HCT116 (cell line): ENCODE measurements around the gene PDE1C. TPM values are rescaled to one million over a fixed set of nuclear protein-coding genes. Genes with fewer than 3 reads are reported as not detected.

Experiments used
- ATAC-seq: fragments of 200-7000 bp; cut with Tn5 transposase; 2 replicates; pipeline ENCODE4 v1.9.1; 2020; ENCODE audit warnings: mild to moderate bottlenecking, moderate library complexity
- BruUV-seq: library from RNA; stranded (reverse); fragments of 400-500 nt; replicated peaks from 2 replicates; lab custom pipeline; 2021; lab: Mats Ljungman, UMichigan
- CTCF ChIA-PET: fragments of 300-600 bp; sonication (Branson Sonifier 250); formaldehyde crosslinking; loops from one replicate; lab custom pipeline; 2021; ENCODE audit warnings: antibody characterized with exemption; lab: Charles Lee
- POLR2A ChIA-PET: fragments of 300-600, 350-600 bp; sonication (Branson Sonifier 250); formaldehyde crosslinking; loops from one replicate; lab custom pipeline; 2021; ENCODE audit warnings: antibody characterized with exemption; lab: Charles Lee
- RAD21 ChIA-PET, 2 experiments: fragments of 300-600 bp; sonication (Branson Sonifier 250); formaldehyde crosslinking; loops; one replicate each; lab custom pipeline; 2023; ENCODE audit warnings: low total read pairs in 2 of 2; ENCODE audit not compliant: uncharacterized antibody in 2 of 2, unreplicated experiment in 2 of 2, low non-redundant PET in 1 of 2; lab: Charles Lee
- DNase-seq: peaks from one replicate; pipeline ENCODE4 v3.0.0-alpha.2; 2010; ENCODE audit warnings: low read depth, low spot score
- H2AFZ ChIP-seq: fragments of 200-600 bp; shearing (Covaris generic), sonication (generic); 2 replicates; pipeline ENCODE4 v1.6.1; 2017; ENCODE audit warnings: low read depth, mixed run types, mixed read lengths, antibody characterized with exemption, low read length; ENCODE audit not compliant: poor library complexity, severe bottlenecking
- H3K27ac ChIP-seq: 2 replicates; pipeline ENCODE4 v1.5.1; 2012; ENCODE audit warnings: low read depth, low read length
- H3K27me3 ChIP-seq: fragments of 200-600 bp; sonication (generic); 2 replicates; pipeline ENCODE4 v1.6.1; 2016; ENCODE audit warnings: mixed run types, low read length, mixed read lengths; ENCODE audit not compliant: insufficient read depth
- H3K36me3 ChIP-seq, 2 experiments: fragments of 200-500 bp in 1 of 2; fragments of 200-600 bp in 1 of 2; sonication (Bioruptor generic) in 1 of 2; sonication (generic) in 1 of 2; 2 replicates each; pipeline versions ENCODE4 v1.5.1 to v1.6.1; 2014 to 2016; ENCODE audit warnings: low read length in 2 of 2, inconsistent platforms in 1 of 2, mixed read lengths in 1 of 2, mixed run types in 1 of 2; ENCODE audit not compliant: insufficient read depth in 2 of 2, control insufficient read depth in 1 of 2
- H3K4me1 ChIP-seq, 2 experiments: fragments of 200-600 bp in 1 of 2; sonication (generic) in 1 of 2; 2 replicates each; pipeline versions ENCODE4 v1.5.1 to v1.6.1; 2012 to 2017; ENCODE audit warnings: low read length in 2 of 2, inconsistent platforms in 1 of 2, mild to moderate bottlenecking in 1 of 2, mixed read lengths in 1 of 2, mixed run types in 1 of 2, moderate library complexity in 1 of 2; ENCODE audit not compliant: insufficient read depth in 2 of 2, control insufficient read depth in 1 of 2
- H3K4me2 ChIP-seq: fragments of 200-600 bp; sonication (generic); 2 replicates; pipeline ENCODE4 v1.6.1; 2017; ENCODE audit warnings: mixed run types, low read length, mixed read lengths
- H3K4me3 ChIP-seq, 2 experiments: fragments of 200-600 bp in 1 of 2; sonication (generic) in 1 of 2; replicated peaks in 1 of 2; 2 replicates each; pipeline ENCODE4 v1.5.1; 2011 to 2016; ENCODE audit warnings: low read length in 2 of 2, control low read depth in 1 of 2, low read depth in 1 of 2, mild to moderate bottlenecking in 1 of 2, mixed read lengths in 1 of 2, mixed run types in 1 of 2
- H3K79me2 ChIP-seq: fragments of 200-600 bp; sonication (generic); 2 replicates; pipeline ENCODE4 v1.6.1; 2017; ENCODE audit warnings: mild to moderate bottlenecking, mixed run types, low read length, moderate library complexity, mixed read lengths; ENCODE audit not compliant: insufficient read depth
- H3K9ac ChIP-seq: fragments of 200-600 bp; sonication (generic); 2 replicates; pipeline ENCODE4 v1.6.1; 2016; ENCODE audit warnings: low read length, mixed read lengths
- H3K9me2 ChIP-seq: fragments of 200-600 bp; sonication (generic), shearing (Covaris generic); 2 replicates; pipeline ENCODE4 v1.6.1; 2017; ENCODE audit warnings: mixed run types, mild to moderate bottlenecking, moderate library complexity; ENCODE audit not compliant: insufficient read depth
- H3K9me3 ChIP-seq, 2 experiments: fragments of 200-500 bp in 1 of 2; fragments of 200-600 bp in 1 of 2; sonication (Bioruptor generic) in 1 of 2; sonication (generic) in 1 of 2; 2 replicates each; pipeline ENCODE4 v1.6.1; 2014 to 2017; ENCODE audit warnings: low read length in 2 of 2, mixed read lengths in 2 of 2, inconsistent platforms in 1 of 2, low read depth in 1 of 2, mild to moderate bottlenecking in 1 of 2, mixed run types in 1 of 2, moderate library complexity in 1 of 2; ENCODE audit not compliant: control insufficient read depth in 1 of 2, insufficient read depth in 1 of 2
- H4K20me1 ChIP-seq: fragments of 200-600 bp; sonication (generic), shearing (Covaris generic); 2 replicates; pipeline ENCODE4 v1.6.1; 2017; ENCODE audit warnings: mixed run types, mild to moderate bottlenecking, moderate library complexity; ENCODE audit not compliant: insufficient read depth
- ATF3 ChIP-seq: IDR thresholded peaks from 2 replicates; pipeline ENCODE4 v1.6.1; 2012
- EGR1 ChIP-seq: IDR thresholded peaks from 2 replicates; pipeline ENCODE4 v1.6.1; 2012; ENCODE audit warnings: low read depth
- ELF1 ChIP-seq: IDR thresholded peaks from 2 replicates; pipeline ENCODE4 v1.6.1; 2012; ENCODE audit warnings: low read depth, borderline replicate concordance
- EZH2 ChIP-seq: fragments of 200-600 bp; sonication (generic); IDR thresholded peaks from 2 replicates; pipeline ENCODE4 v1.6.1; 2017; ENCODE audit warnings: antibody characterized with exemption, mixed run types
- EZH2phosphoT487 ChIP-seq: fragments of 200-600 bp; IDR thresholded peaks from 2 replicates; pipeline ENCODE4 v1.6.1; 2018; ENCODE audit warnings: antibody characterized with exemption, borderline replicate concordance
- FOSL1 ChIP-seq: IDR thresholded peaks from 2 replicates; pipeline ENCODE4 v1.6.1; 2012; ENCODE audit warnings: low read depth
- JUND ChIP-seq: IDR thresholded peaks from 2 replicates; pipeline ENCODE4 v1.6.1; 2012
- POLR2A ChIP-seq: IDR thresholded peaks from 2 replicates; pipeline ENCODE4 v1.7.0; 2011; ENCODE audit warnings: borderline replicate concordance; ENCODE audit not compliant: insufficient read depth, insufficient read length; ENCODE audit errors: extremely low read depth
- POLR2AphosphoS5 ChIP-seq: IDR thresholded peaks from 2 replicates; pipeline ENCODE4 v1.6.1; 2011; ENCODE audit warnings: mild to moderate bottlenecking, low read depth, low read length, moderate library complexity
- RAD21 ChIP-seq: IDR thresholded peaks from 2 replicates; pipeline ENCODE4 v1.6.1; 2012; ENCODE audit warnings: low read depth, mild to moderate bottlenecking
- SIN3A ChIP-seq: IDR thresholded peaks from 2 replicates; pipeline ENCODE4 v1.6.1; 2012; ENCODE audit warnings: low read depth
- SP1 ChIP-seq: IDR thresholded peaks from 2 replicates; pipeline ENCODE4 v1.6.1; 2012; ENCODE audit warnings: low read depth
- TCF7L2 ChIP-seq: IDR thresholded peaks from 2 replicates; pipeline ENCODE4 v1.7.0; 2011; ENCODE audit warnings: borderline replicate concordance, inconsistent platforms; ENCODE audit not compliant: insufficient read depth, insufficient read length; ENCODE audit errors: extremely low read depth
- YY1 ChIP-seq: IDR thresholded peaks from 2 replicates; pipeline ENCODE4 v1.6.1; 2011; ENCODE audit warnings: low read length, low read depth, moderate library complexity, mild to moderate bottlenecking; ENCODE audit not compliant: insufficient replicate concordance; ENCODE audit errors: extremely low read depth
- ZBTB33 ChIP-seq: IDR thresholded peaks from 2 replicates; pipeline ENCODE4 v1.6.1; 2011; ENCODE audit warnings: mild to moderate bottlenecking, low read length, moderate library complexity; ENCODE audit not compliant: insufficient replicate concordance; ENCODE audit errors: extremely low read depth
- ZFX ChIP-seq: fragments of 450-650 bp; IDR thresholded peaks from 2 replicates; pipeline ENCODE4 v1.6.1; 2017
- ZNF274 ChIP-seq: fragments of 200-500 bp; sonication (Bioruptor generic); IDR thresholded peaks from 2 replicates; pipeline ENCODE4 v1.6.1; 2014; ENCODE audit warnings: mild to moderate bottlenecking, low read depth, low read length, inconsistent platforms
- intact Hi-C: fragments of 100-400 bp; cut with micrococcal nuclease; formaldehyde crosslinking; loops from 2 replicates; pipeline ENCODE4 v1.10.0; 2022
- total RNA-seq: library from RNA; stranded (reverse); gene quantifications from one replicate; pipeline ENCODE4 v1.2.1, GENCODE V29; 2021; ENCODE audit not compliant: unreplicated experiment
- TF ChIP-seq, protein P1 (sequence below): IDR thresholded peaks from 2 replicates; pipeline ENCODE4 v1.6.1; 2012

The PDE1C gene
- total RNA-seq, 1 experiment from 2014 or later, result 0.17 TPM

DNA sequence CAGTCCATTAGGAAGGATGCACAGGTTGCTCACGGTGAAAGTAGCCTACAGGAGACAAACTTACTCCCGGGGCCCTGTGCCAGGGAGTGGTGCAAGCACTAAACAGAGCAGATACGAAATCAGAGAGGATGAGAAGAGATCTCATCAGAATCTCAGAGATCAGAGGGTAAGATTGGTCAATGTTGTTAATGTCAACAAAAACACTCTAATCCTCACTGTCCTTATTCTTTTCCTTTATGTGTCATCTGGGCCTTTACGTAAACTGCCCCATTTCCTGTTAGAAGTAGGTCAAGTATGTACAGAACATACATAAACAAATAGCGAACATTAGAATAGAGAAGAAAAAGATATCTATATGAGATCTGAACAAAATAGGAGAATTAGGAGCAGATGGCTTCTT is 220.1 kb downstream of the PDE1C start:
- TF ChIP-seq EZH2 (no peak), POLR2AphosphoS5 (no peak), ELF1 (no peak), JUND (no peak), ZBTB33 (no peak)
- no peak overlapping the region for H3K4me3 ChIP-seq
- H3K9ac ChIP-seq, result no peak overlapping the region
- H2AFZ ChIP-seq, result no peak overlapping the region
- H3K4me1 ChIP-seq, result no peaks in the 10 kb centered on the region
- peaks cover 3% of the 10 kb centered on the region; the same call in 1 of the 2 replicates for H3K27me3 ChIP-seq
- H4K20me1 ChIP-seq, result no peaks in the 10 kb centered on the region
- H3K9me2 ChIP-seq, result no peaks in the 10 kb centered on the region
- H3K4me2 ChIP-seq, result no peak overlapping the region
- DNase-seq (no peak), ATAC-seq (no peak)
- H3K9me3 ChIP-seq, result no peaks in the 10 kb centered on the region
- CTCF ChIA-PET, result no interaction called here
- no peaks in the 10 kb centered on the region for H3K79me2 ChIP-seq
- no TSS peak for BruUV-seq
- intact Hi-C loops, result no loop called here
- POLR2A ChIA-PET, result no interaction called here
- H3K36me3 ChIP-seq, result no peaks in the 10 kb centered on the region
- RAD21 ChIA-PET, result no interaction called here
- no peak overlapping the region for H3K27ac ChIP-seq

DNA sequence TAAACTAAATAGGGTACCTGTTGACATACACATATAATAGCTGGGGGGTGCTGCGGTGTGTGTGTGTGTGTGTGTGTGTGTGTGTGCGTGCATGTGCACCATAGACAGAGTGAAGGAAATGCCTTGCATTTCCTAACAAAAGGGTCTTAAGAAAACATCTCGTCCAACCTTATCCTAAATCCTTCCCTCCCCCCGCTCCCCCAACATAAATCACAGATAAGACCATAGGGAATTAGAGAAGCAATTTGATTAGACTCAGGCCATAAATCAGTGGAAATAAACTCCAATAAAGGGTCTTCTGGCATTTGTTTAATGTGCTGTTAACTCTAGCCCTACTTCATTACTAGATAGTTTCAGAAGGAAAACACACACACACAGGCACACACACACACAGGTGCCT is 234.7 kb downstream of the PDE1C start:
- RAD21 ChIA-PET, result no interaction called here
- no peaks in the 10 kb centered on the region for H3K9me3 ChIP-seq
- no peak overlapping the region for H3K9ac ChIP-seq
- H3K27me3 ChIP-seq, result peaks cover 3% of the 10 kb centered on the region; the same call in 1 of the 2 replicates
- no peak overlapping the region for H3K27ac ChIP-seq
- no peaks in the 10 kb centered on the region for H4K20me1 ChIP-seq
- DNase-seq (no peak), ATAC-seq (no peak)
- POLR2A ChIA-PET, result no interaction called here
- no peaks in the 10 kb centered on the region for H3K79me2 ChIP-seq
- CTCF ChIA-PET, result no interaction called here
- no peak overlapping the region for H3K4me2 ChIP-seq
- H3K36me3 ChIP-seq, result no peaks in the 10 kb centered on the region
- H3K4me3 ChIP-seq, result no peak overlapping the region
- no peaks in the 10 kb centered on the region for H3K9me2 ChIP-seq
- BruUV-seq, result no TSS peak
- H2AFZ ChIP-seq, result no peak overlapping the region
- H3K4me1 ChIP-seq, result no peaks in the 10 kb centered on the region
- intact Hi-C loops, result no loop called here
- TF ChIP-seq ZNF274, result no peak
- no peak for TF ChIP-seq RAD21
- no peak for TF ChIP-seq POLR2A
- TF ChIP-seq ELF1, result no peak
- TF ChIP-seq EZH2, result no peak
- no peak for TF ChIP-seq EZH2phosphoT487
- TF ChIP-seq JUND, result no peak
- TF ChIP-seq, protein P1, sequence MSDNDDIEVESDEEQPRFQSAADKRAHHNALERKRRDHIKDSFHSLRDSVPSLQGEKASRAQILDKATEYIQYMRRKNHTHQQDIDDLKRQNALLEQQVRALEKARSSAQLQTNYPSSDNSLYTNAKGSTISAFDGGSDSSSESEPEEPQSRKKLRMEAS, result no peak
- no peak for TF ChIP-seq YY1
- TF ChIP-seq TCF7L2, result no peak
- TF ChIP-seq ATF3, result no peak
- TF ChIP-seq ZFX, result no peak
- no peak for TF ChIP-seq FOSL1
- no peak for TF ChIP-seq POLR2AphosphoS5
- TF ChIP-seq EGR1, result no peak
- TF ChIP-seq SP1, result no peak
- no peak for TF ChIP-seq SIN3A
